ENCODE results near the gene TAS2R19.
"Not testable (repeated sequence)": the region's sequence is repeated elsewhere in the genome, so short reads cannot be mapped to it uniquely, and the experiment has no call there.

The TAS2R19 gene

GRCh38 chr12:11022520-11022919, at the start of gene TAS2R19:
TAS2R19 (minus strand) TSS chr12:11022620; CDS start chr12:11022571, 49 bp downstream.
- DNase-seq = no peak

- DNase-seq = no peak
Measured at GRCh38 chr12:11071414-11071813, 49.0 kb upstream of the TAS2R19 start.

GRCh38 chr12:11070999-11071398, 48.6 kb upstream of the TAS2R19 start:
- DNase-seq = no peak

- DNase-seq = no peak
Measured at GRCh38 chr12:11069854-11070365, 47.5 kb upstream of the TAS2R19 start.

GRCh38 chr12:11067514-11067913, 45.1 kb upstream of the TAS2R19 start:
- no peak for DNase-seq

GRCh38 chr12:11062194-11062593, 39.8 kb upstream of the TAS2R19 start, which contains the start of gene TAS2R46:
TAS2R46 (minus strand) TSS chr12:11062294; CDS start chr12:11062294, 0 bp downstream.
- DNase-seq = not testable (repeated sequence)

- no peak for DNase-seq
Measured at GRCh38 chr12:11059784-11060183, 37.4 kb upstream of the TAS2R19 start.

GRCh38 chr12:11059041-11059440, 36.6 kb upstream of the TAS2R19 start:
- DNase-seq = no peak

- no peak for DNase-seq
Measured at GRCh38 chr12:11055306-11055705, 32.9 kb upstream of the TAS2R19 start.

GRCh38 chr12:11049806-11050531, 27.5 kb upstream of the TAS2R19 start:
- not testable (repeated sequence) for DNase-seq

- not testable (repeated sequence) for DNase-seq
Measured at GRCh38 chr12:11041366-11041765, 18.9 kb upstream of the TAS2R19 start.

GRCh38 chr12:11040162-11040561, 17.7 kb upstream of the TAS2R19 start:
- no peak for DNase-seq

- no peak for DNase-seq
Measured at GRCh38 chr12:11039171-11039570, 16.8 kb upstream of the TAS2R19 start.

- DNase-seq = not testable (repeated sequence)
Measured at GRCh38 chr12:11033959-11034358, 11.5 kb upstream of the TAS2R19 start.

GRCh38 chr12:11031307-11031706, 8.9 kb upstream of the TAS2R19 start, which contains the start of gene TAS2R31:
TAS2R31 (minus strand) TSS chr12:11031407; CDS start chr12:11031335, 72 bp downstream.
- DNase-seq = no peak

GRCh38 chr12:11026118-11026517, 3.7 kb upstream of the TAS2R19 start:
- no peak for DNase-seq

- no peak for DNase-seq
Measured at GRCh38 chr12:11023387-11023786, 967 bp upstream of the TAS2R19 start.

GRCh38 chr12:11016937-11017336, 5.5 kb downstream of the TAS2R19 start:
- DNase-seq = no peak

GRCh38 chr12:11015775-11016430, 6.5 kb downstream of the TAS2R19 start:
- DNase-seq = no peak

GRCh38 chr12:11014234-11014633, 8.2 kb downstream of the TAS2R19 start:
- no peak for DNase-seq

GRCh38 chr12:11007608-11008007, 14.8 kb downstream of the TAS2R19 start:
- no peak for DNase-seq

GRCh38 chr12:10998204-10998603, 24.2 kb downstream of the TAS2R19 start, which contains the start of gene TAS2R20:
TAS2R20 (minus strand) TSS chr12:10998304; CDS start chr12:10997875, 429 bp downstream.
- no peak for DNase-seq

GRCh38 chr12:10994307-10994706, 28.1 kb downstream of the TAS2R19 start:
- DNase-seq = no peak

GRCh38 chr12:10989107-10989506, 33.3 kb downstream of the TAS2R19 start:
- no peak for DNase-seq

All from DMS153 (cell line).